ENCODE results near the gene SMAD2. TPM values are rescaled to one million over a fixed set of nuclear protein-coding genes. Genes with fewer than 3 reads are reported as not detected.

SMAD2 gene
- total RNA-seq, 4 donors from 2014 or later: 47.4 to 116 (median 72.2) TPM

GRCh38 chr18:47926101-47926850 lies 4.2 kb downstream of the SMAD2 start:
- DNase-seq (ENCODE audit: low spot score): no peak
- ATAC-seq (ENCODE audit: low FRiP score): no peak
- TF ChIP-seq, protein P1, sequence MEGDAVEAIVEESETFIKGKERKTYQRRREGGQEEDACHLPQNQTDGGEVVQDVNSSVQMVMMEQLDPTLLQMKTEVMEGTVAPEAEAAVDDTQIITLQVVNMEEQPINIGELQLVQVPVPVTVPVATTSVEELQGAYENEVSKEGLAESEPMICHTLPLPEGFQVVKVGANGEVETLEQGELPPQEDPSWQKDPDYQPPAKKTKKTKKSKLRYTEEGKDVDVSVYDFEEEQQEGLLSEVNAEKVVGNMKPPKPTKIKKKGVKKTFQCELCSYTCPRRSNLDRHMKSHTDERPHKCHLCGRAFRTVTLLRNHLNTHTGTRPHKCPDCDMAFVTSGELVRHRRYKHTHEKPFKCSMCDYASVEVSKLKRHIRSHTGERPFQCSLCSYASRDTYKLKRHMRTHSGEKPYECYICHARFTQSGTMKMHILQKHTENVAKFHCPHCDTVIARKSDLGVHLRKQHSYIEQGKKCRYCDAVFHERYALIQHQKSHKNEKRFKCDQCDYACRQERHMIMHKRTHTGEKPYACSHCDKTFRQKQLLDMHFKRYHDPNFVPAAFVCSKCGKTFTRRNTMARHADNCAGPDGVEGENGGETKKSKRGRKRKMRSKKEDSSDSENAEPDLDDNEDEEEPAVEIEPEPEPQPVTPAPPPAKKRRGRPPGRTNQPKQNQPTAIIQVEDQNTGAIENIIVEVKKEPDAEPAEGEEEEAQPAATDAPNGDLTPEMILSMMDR (IDR thresholded peaks at IDR 0.05): no peak

DNA sequence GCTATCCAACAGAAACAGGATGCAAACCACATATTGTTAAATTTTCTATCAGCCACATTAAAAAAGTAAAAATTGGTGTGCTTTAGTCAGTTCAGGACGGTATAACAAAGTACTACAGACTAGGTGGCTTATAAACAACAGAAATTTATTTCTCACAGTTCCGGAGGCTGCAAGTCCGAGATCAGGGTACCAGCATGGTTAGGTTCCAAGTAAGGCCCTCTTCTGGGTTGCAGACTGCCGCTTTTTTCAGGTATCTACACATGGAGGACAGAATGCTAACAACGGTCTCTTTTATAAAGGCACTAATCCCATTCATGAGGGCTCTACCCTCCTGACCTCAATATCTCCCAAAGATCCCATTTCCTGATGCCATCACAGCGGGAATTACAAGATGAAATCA lies 10.5 kb downstream of the SMAD2 start:
- TF ChIP-seq, protein P1 (IDR thresholded peaks at IDR 0.05): no peak
- DNase-seq (ENCODE audit: low spot score) (no peak), ATAC-seq (ENCODE audit: low FRiP score) (no peak)

GRCh38 chr18:47917923-47918610 lies 12.4 kb downstream of the SMAD2 start:
- no peak for ATAC-seq (ENCODE audit: low FRiP score)
- no peak for DNase-seq (ENCODE audit: low spot score)
- TF ChIP-seq, protein P1 (IDR thresholded peaks at IDR 0.05): no peak

DNA sequence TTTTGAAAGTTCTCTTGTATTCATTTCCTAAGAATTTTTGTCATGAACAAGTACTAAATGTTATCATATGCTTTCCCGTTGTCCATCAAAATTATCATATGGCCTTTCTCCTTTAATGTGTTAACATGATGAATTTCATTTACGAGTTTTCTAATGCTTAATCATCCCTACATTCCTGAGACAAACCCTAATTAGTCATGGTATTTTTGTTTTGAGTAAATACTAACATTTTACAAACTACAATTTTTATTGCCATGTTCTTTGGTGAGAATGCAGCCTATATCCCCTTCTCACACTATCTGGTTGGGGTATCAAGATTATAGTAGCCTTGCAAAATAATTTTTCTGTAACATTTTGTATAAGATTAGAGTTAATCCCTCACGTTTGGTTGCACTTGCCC lies 14.5 kb downstream of the SMAD2 start:
- DNase-seq (ENCODE audit: low spot score) (no peak), ATAC-seq (ENCODE audit: low FRiP score) (no peak)
- TF ChIP-seq, protein P1 (IDR thresholded peaks at IDR 0.05): no peak

GRCh38 chr18:47915229-47915628 lies 15.2 kb downstream of the SMAD2 start:
- TF ChIP-seq, protein P1 (IDR thresholded peaks at IDR 0.05): no peak

DNA sequence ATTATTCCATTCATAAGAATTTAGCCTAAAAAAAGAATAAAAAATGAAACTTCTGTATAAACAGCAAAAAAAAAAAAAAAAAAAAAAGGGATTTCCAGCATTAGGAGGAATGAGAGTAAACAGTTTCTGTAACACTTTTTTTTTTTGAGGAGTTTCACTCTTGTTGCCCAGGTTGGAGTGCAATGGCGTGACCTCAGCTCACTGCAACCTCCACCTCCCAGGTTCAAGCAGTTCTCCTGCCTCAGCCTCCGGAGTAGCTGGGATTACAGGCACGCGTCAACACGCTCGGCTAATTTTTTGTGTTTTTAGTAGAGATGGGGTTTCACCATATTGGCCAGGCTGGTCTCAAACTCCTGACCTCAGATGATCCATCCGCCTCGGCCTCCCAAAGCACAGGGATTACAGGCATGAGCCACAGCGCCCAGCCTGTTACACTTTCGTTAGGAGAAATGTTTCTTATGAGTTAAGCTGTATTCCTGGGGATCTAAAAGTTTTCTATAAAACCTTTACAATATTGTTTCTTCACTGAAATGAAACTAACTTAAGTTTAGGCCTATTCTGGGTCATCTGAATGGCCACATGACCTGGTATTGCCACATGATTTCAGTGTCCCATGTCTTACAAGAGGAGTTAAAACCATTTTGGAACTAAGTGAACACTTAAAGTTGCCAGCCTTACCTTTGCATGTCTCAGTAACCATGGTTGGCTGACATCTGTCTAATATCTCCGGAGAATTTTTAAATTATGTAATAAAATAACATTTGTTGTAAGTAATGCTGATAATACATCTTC lies 17.5 kb downstream of the SMAD2 start:
- TF ChIP-seq, protein P1 (IDR thresholded peaks at IDR 0.05): no peak
- ATAC-seq (ENCODE audit: low FRiP score): no peak
- DNase-seq (ENCODE audit: low spot score): no peak

More at GRCh38 chr18:47915229-47915628, 15.2 kb downstream of the SMAD2 start:
- DNase-seq (ENCODE audit: low spot score): no peak
- no peak for ATAC-seq (ENCODE audit: low FRiP score)

All from omental fat pad (tissue), 4 donors.